Type B pancreatic cell (in vitro differentiated cells): ENCODE data around the gene OR1K1. TPM values are rescaled to one million over a fixed set of nuclear protein-coding genes. Genes with fewer than 3 reads are reported as not detected.
A peak's percentile ranks its signal among the peaks of the same experiment; 100 is the strongest.
"Not testable (repeated sequence)": the region's sequence is repeated elsewhere in the genome, so short reads cannot be mapped to it uniquely, and the experiment has no call there.

ENCODE experiments used
- DNase-seq: peaks from one replicate; pipeline ENCODE4 v3.0.0; 2021; ENCODE audit warnings: mixed read lengths; ENCODE audit not compliant: unreplicated experiment; ENCODE audit errors: extremely low spot score
- H3K27ac Mint-ChIP-seq: 2 replicates; pipeline ENCODE4 v1.8.0; 2021; ENCODE audit warnings: mild to moderate bottlenecking, mixed read lengths
- H3K27me3 Mint-ChIP-seq: 2 replicates; pipeline ENCODE4 v1.8.0; 2021; ENCODE audit warnings: mixed read lengths
- H3K36me3 Mint-ChIP-seq: 2 replicates; pipeline ENCODE4 v1.8.0; 2021; ENCODE audit warnings: mixed read lengths
- H3K4me1 Mint-ChIP-seq: one replicate; pipeline ENCODE4 v1.8.0; 2021; ENCODE audit warnings: mixed read lengths; ENCODE audit not compliant: unreplicated experiment
- H3K4me3 Mint-ChIP-seq: 2 replicates; pipeline ENCODE4 v1.8.0; 2021; ENCODE audit warnings: mild to moderate bottlenecking, mixed read lengths
- H3K9me3 Mint-ChIP-seq: 2 replicates; pipeline ENCODE4 v1.8.0; 2021; ENCODE audit warnings: mixed read lengths
- total RNA-seq: library from RNA; stranded (reverse); gene quantifications from 2 replicates; pipeline ENCODE4 v1.2.1, GENCODE V29; 2021; ENCODE audit warnings: low replicate concordance
- TF ChIP-seq, protein P1 (sequence below): fragments of 200-600 bp; sonication (generic); conservative IDR thresholded peaks from 2 replicates; pipeline ENCODE4 v1.5.0; 2021; ENCODE audit warnings: antibody characterized with exemption, mild to moderate bottlenecking

Gene OR1K1
- total RNA-seq, 1 donor from 2014 or later: not detected

DNA sequence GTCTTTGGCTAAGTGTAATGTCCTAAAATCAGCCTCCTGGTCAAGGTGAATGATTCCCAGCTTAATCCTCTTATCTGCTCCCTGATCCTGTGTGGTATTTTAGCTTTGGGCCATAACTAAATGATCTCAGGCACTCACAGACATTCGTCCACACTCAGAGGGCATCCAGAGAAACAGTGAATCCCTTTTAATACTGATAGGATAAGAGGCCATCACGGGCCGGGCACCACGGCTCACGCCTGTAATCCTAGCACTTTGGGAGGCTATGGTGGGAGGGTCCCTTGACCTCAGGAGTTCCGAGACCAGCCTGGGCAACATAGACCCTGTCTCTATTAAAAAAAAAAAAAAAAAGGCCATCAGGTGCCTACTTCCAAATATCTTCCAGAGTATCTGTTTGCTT is 22.1 kb downstream of the OR1K1 start:
- peaks cover 6% of the 10 kb centered on the region for H3K4me1 Mint-ChIP-seq
- DNase-seq: no peak
- H3K27ac Mint-ChIP-seq: no peak overlapping the region
- H3K36me3 Mint-ChIP-seq: peaks cover 18% of the 10 kb centered on the region
- H3K27me3 Mint-ChIP-seq: no peaks in the 10 kb centered on the region
- H3K4me3 Mint-ChIP-seq: no peak overlapping the region
- no peaks in the 10 kb centered on the region for H3K9me3 Mint-ChIP-seq
- TF ChIP-seq, protein P1, sequence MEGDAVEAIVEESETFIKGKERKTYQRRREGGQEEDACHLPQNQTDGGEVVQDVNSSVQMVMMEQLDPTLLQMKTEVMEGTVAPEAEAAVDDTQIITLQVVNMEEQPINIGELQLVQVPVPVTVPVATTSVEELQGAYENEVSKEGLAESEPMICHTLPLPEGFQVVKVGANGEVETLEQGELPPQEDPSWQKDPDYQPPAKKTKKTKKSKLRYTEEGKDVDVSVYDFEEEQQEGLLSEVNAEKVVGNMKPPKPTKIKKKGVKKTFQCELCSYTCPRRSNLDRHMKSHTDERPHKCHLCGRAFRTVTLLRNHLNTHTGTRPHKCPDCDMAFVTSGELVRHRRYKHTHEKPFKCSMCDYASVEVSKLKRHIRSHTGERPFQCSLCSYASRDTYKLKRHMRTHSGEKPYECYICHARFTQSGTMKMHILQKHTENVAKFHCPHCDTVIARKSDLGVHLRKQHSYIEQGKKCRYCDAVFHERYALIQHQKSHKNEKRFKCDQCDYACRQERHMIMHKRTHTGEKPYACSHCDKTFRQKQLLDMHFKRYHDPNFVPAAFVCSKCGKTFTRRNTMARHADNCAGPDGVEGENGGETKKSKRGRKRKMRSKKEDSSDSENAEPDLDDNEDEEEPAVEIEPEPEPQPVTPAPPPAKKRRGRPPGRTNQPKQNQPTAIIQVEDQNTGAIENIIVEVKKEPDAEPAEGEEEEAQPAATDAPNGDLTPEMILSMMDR: no peak

DNA sequence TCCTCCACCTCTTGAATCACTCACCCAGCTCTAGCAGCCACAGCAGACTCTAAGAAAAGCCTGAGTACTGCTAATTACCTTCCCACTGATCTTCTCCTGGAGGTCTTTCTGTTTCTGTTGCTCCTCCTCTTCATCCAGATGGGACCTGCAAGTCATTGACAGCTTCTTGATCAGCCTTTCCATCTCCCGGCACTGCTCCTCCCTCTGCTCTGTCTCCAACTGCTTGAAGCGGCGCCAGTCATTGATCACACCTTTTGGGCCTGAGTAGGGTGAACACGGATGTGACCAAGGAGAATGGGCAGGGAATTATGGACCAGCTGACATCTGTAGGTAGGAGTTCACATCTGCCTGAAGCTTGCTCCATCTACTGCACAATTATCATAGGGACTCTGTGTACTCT is 23.0 kb downstream of the OR1K1 start:
- H3K36me3 Mint-ChIP-seq: peaks cover 18% of the 10 kb centered on the region
- no peak overlapping the region for H3K27ac Mint-ChIP-seq
- TF ChIP-seq, protein P1: no peak
- no peak overlapping the region for H3K4me3 Mint-ChIP-seq
- no peaks in the 10 kb centered on the region for H3K27me3 Mint-ChIP-seq
- no peaks in the 10 kb centered on the region for H3K9me3 Mint-ChIP-seq
- no peak for DNase-seq
- H3K4me1 Mint-ChIP-seq: peaks cover 9% of the 10 kb centered on the region

DNA sequence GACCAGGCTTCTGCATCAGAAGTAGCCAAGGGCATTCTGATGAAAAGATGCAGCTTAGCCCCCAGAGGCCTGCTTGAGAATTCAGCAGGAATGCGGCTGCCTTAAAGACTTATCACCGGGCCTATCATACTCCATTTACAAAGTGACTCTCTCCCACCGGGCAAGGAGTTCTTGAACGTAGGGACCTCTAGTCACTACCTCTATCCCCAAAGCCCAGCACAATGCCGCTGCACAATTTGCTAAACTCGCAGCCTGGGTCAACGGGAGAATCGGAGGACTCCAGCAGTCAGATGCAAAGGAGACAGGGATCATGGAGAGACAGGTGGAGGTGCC is 27.8 kb downstream of the OR1K1 start:
- Mint-ChIP-seq H3K36me3 (no peaks in the 10 kb centered on the region), H3K4me3 (peak overlapping the region; percentile 99), H3K4me1 (peaks cover 9% of the 10 kb centered on the region), H3K27me3 (no peaks in the 10 kb centered on the region), H3K9me3 (no peaks in the 10 kb centered on the region), H3K27ac (peak overlapping the region; percentile 94)
- TF ChIP-seq, protein P1: no peak
- no peak for DNase-seq

DNA sequence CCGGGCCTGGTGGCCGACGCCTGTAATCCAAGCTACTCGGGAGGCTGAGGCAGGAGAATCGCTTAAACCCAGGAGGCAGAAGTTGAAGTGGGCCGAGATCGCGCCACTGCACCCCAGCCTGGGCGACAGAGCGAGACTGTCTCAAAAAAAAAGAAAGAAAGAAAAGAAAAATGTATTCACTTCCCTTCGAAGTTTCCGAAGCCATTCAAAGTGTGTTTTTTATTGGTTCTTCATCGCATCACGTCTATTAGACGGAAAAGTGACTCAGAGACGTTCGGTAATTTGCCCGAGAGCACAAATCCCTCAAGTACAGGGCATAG is 29.0 kb downstream of the OR1K1 start:
- not testable (repeated sequence) for H3K36me3 Mint-ChIP-seq, H3K27me3 Mint-ChIP-seq, H3K4me1 Mint-ChIP-seq, H3K9me3 Mint-ChIP-seq, DNase-seq
- Mint-ChIP-seq H3K27ac (peak overlapping the region; percentile 94), H3K4me3 (peak overlapping the region; percentile 99)

DNA sequence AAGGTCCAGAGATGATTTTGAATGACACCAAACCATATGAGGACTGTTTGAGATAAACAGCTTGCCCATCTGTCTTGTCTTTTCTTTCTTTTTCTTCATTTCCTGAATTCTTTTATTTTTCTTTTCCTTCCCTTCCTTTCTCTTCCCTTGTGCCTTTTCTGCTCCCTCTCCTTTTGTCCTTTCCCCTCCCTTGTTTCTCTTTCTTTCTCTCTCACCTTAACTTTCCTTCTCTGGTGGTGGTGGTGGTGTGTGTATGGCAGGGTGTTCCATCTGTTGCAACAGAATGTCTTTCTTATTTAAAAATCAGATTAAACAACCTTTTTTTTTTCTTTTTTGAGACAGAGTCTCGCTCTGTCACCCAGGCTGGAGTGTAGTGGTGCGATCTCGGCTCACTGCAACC is 32.3 kb downstream of the OR1K1 start:
- no peaks in the 10 kb centered on the region for H3K27me3 Mint-ChIP-seq
- H3K4me1 Mint-ChIP-seq: peaks cover 2% of the 10 kb centered on the region
- TF ChIP-seq, protein P1: no peak
- no peaks in the 10 kb centered on the region for H3K36me3 Mint-ChIP-seq
- DNase-seq: no peak
- no peaks in the 10 kb centered on the region for H3K9me3 Mint-ChIP-seq
- H3K4me3 Mint-ChIP-seq: no peak overlapping the region
- no peak overlapping the region for H3K27ac Mint-ChIP-seq

DNA sequence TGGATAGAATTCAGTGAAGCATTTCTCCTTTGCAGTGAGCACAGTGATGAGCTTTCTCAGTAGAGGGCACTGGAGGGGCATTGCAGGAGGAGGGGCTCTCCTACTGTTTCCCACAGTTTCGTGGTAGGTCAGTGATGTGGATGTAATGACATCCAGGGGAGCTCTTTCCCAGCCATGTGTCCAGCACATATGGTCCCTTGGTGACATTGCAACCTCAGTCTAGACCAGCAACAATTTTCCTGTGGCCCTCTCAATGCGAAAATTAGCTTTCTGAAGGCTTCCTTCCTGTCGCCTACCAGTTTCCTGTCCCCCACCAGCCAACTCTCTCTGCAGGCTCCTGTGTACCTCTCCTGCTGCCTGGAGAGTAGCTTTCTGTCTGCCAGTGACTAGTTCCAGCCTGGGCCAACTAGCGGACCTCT is 35.4 kb downstream of the OR1K1 start:
- H3K27ac Mint-ChIP-seq: no peak overlapping the region
- no peak for DNase-seq
- no peak overlapping the region for H3K4me3 Mint-ChIP-seq
- H3K27me3 Mint-ChIP-seq: peaks cover 3% of the 10 kb centered on the region
- peaks cover 7% of the 10 kb centered on the region for H3K9me3 Mint-ChIP-seq
- no peaks in the 10 kb centered on the region for H3K4me1 Mint-ChIP-seq
- no peaks in the 10 kb centered on the region for H3K36me3 Mint-ChIP-seq
- TF ChIP-seq, protein P1: no peak
